Mesendoderm (in vitro differentiated cells): Measurements from ENCODE around the gene PDAP1.
A peak's percentile ranks its signal among the peaks of the same experiment; 100 is the strongest.

Experiments used
- DNase-seq: peaks from one replicate; pipeline ENCODE4 v3.0.0; 2013
- H2AK5ac ChIP-seq: 2 replicates; pipeline ENCODE4 v1.6.1; 2013; ENCODE audit warnings: low read length, inconsistent platforms
- H2BK120ac ChIP-seq: 2 replicates; pipeline ENCODE4 v1.6.1; 2013; ENCODE audit warnings: low read depth, mild to moderate bottlenecking, low read length, moderate library complexity, mixed read lengths
- H2BK15ac ChIP-seq: replicated peaks from 2 replicates; pipeline ENCODE4 v1.6.1; 2013; ENCODE audit warnings: low read depth, mild to moderate bottlenecking, moderate library complexity
- H2BK5ac ChIP-seq: 2 replicates; pipeline ENCODE4 v1.6.1; 2013; ENCODE audit warnings: low read length, inconsistent platforms
- H3K18ac ChIP-seq: 2 replicates; pipeline ENCODE4 v1.6.1; 2013; ENCODE audit warnings: mild to moderate bottlenecking, low read length, mixed read lengths
- H3K23ac ChIP-seq: one replicate; pipeline ENCODE4 v1.6.1; 2013; ENCODE audit warnings: low read length
- H3K27ac ChIP-seq: 2 replicates; pipeline ENCODE4 v1.5.1; 2013; ENCODE audit warnings: low read depth, mild to moderate bottlenecking, inconsistent platforms, low read length, moderate library complexity
- H3K27me3 ChIP-seq: 2 replicates; pipeline ENCODE4 v1.6.1; 2013; ENCODE audit warnings: low read length, control low read depth, mild to moderate bottlenecking, inconsistent platforms; ENCODE audit not compliant: insufficient read depth, poor library complexity
- H3K36me3 ChIP-seq: 2 replicates; pipeline ENCODE4 v1.6.1; 2013; ENCODE audit warnings: low read length, inconsistent platforms; ENCODE audit not compliant: control insufficient read depth, insufficient read depth
- H3K4ac ChIP-seq: one replicate; pipeline ENCODE4 v1.6.1; 2013; ENCODE audit warnings: low read depth, mild to moderate bottlenecking, low read length, moderate library complexity
- H3K4me1 ChIP-seq: 2 replicates; pipeline ENCODE4 v1.6.1; 2013; ENCODE audit warnings: low read depth, low read length, inconsistent platforms; ENCODE audit not compliant: control insufficient read depth
- H3K4me2 ChIP-seq: 2 replicates; pipeline ENCODE4 v1.6.1; 2013; ENCODE audit warnings: low read length
- H3K4me3 ChIP-seq: 2 replicates; pipeline ENCODE4 v1.5.1; 2013; ENCODE audit warnings: mild to moderate bottlenecking, low read length
- H3K56ac ChIP-seq: one replicate; pipeline ENCODE4 v1.6.1; 2013; ENCODE audit warnings: low read length
- H3K79me1 ChIP-seq: 2 replicates; pipeline ENCODE4 v1.6.1; 2013; ENCODE audit warnings: low read length, inconsistent platforms
- H3K79me2 ChIP-seq: 2 replicates; pipeline ENCODE4 v1.6.1; 2013; ENCODE audit warnings: mild to moderate bottlenecking, low read length; ENCODE audit not compliant: control insufficient read depth, insufficient read depth
- H3K9ac ChIP-seq: 2 replicates; pipeline ENCODE4 v1.6.1; 2013; ENCODE audit warnings: low read length, inconsistent platforms
- H4K5ac ChIP-seq: one replicate; pipeline ENCODE4 v1.6.1; 2013; ENCODE audit warnings: low read length
- H4K8ac ChIP-seq: one replicate; pipeline ENCODE4 v1.6.1; 2013; ENCODE audit warnings: low read depth, mild to moderate bottlenecking, control low read depth, low read length, moderate library complexity
- WGBS: extraction: QIAGEN DNeasy Blood & Tissue Kit; methylation state at CpG from one replicate; pipeline ENCODE4 v1.1.7; 2013; ENCODE audit warnings: low lambda C conversion rate, missing lambda C conversion rate; ENCODE audit not compliant: insufficient coverage; ENCODE audit errors: extremely low coverage; 5-methylcytosine and 5-hydroxymethylcytosine counted together

The PDAP1 gene

GRCh38 chr7:99410635-99411034 is 2.2 kb upstream of the PDAP1 start:
- no peak overlapping the region for H3K23ac ChIP-seq
- H3K9ac ChIP-seq, result no peak overlapping the region
- H3K27me3 ChIP-seq, result no peaks in the 10 kb centered on the region
- H4K8ac ChIP-seq, result no peak overlapping the region
- no peak for DNase-seq
- no peak overlapping the region for H3K18ac ChIP-seq
- no peak overlapping the region for H3K4ac ChIP-seq
- WGBS, result no CpG with 5 or more reads among the region's 2 CpGs
- no peak overlapping the region for H2BK15ac ChIP-seq
- peak overlapping the region; percentile 3 for H3K56ac ChIP-seq
- no peak overlapping the region for H3K4me2 ChIP-seq
- H4K5ac ChIP-seq, result no peak overlapping the region
- H3K4me3 ChIP-seq, result no peak overlapping the region
- no peak overlapping the region for H3K27ac ChIP-seq
- peaks cover 47% of the 10 kb centered on the region for H3K79me2 ChIP-seq
- H2BK120ac ChIP-seq, result no peak overlapping the region
- no peak overlapping the region for H2BK5ac ChIP-seq
- peaks cover 6% of the 10 kb centered on the region for H3K36me3 ChIP-seq
- peaks cover 7% of the 10 kb centered on the region for H3K4me1 ChIP-seq
- H3K79me1 ChIP-seq, result peaks cover 17% of the 10 kb centered on the region
- H2AK5ac ChIP-seq, result no peak overlapping the region

GRCh38 chr7:99409806-99410205 is 1.4 kb upstream of the PDAP1 start:
- H3K4me3 ChIP-seq, result no peak overlapping the region
- peaks cover 7% of the 10 kb centered on the region for H3K36me3 ChIP-seq
- no peak overlapping the region for H2AK5ac ChIP-seq
- H3K23ac ChIP-seq, result no peak overlapping the region
- H3K27ac ChIP-seq, result no peak overlapping the region
- WGBS, result no CpG with 5 or more reads among the region's 3 CpGs
- H3K4me1 ChIP-seq, result peaks cover 7% of the 10 kb centered on the region
- peaks cover 53% of the 10 kb centered on the region for H3K79me2 ChIP-seq
- no peak for DNase-seq
- no peaks in the 10 kb centered on the region for H3K27me3 ChIP-seq
- H2BK120ac ChIP-seq, result no peak overlapping the region
- H3K4me2 ChIP-seq, result peak overlapping the region; percentile 90
- peak overlapping the region; percentile 17 for H3K56ac ChIP-seq
- peak overlapping the region; percentile 87 for H3K9ac ChIP-seq
- H3K4ac ChIP-seq, result no peak overlapping the region
- no peak overlapping the region for H2BK5ac ChIP-seq
- H4K8ac ChIP-seq, result no peak overlapping the region
- no peak overlapping the region for H4K5ac ChIP-seq
- peaks cover 20% of the 10 kb centered on the region for H3K79me1 ChIP-seq
- no peak overlapping the region for H2BK15ac ChIP-seq
- H3K18ac ChIP-seq, result no peak overlapping the region

- Histone ChIP-seq H3K27me3 (no peaks in the 10 kb centered on the region), H3K4ac (peak overlapping the region; percentile 89), H2BK15ac (no peak overlapping the region), H3K79me1 (peaks cover 26% of the 10 kb centered on the region), H4K5ac (no peak overlapping the region), H3K4me2 (peak overlapping the region; percentile 90), H4K8ac (no peak overlapping the region), H2BK120ac (no peak overlapping the region), H3K4me3 (peak overlapping the region; percentile 99), H3K27ac (peak overlapping the region; percentile 71), H3K36me3 (peaks cover 12% of the 10 kb centered on the region), H3K4me1 (peaks cover 7% of the 10 kb centered on the region), H3K56ac (peak overlapping the region; percentile 94), H3K9ac (peak overlapping the region; percentile 87), H3K23ac (no peak overlapping the region), H3K79me2 (peaks cover 59% of the 10 kb centered on the region), H2AK5ac (no peak overlapping the region), H3K18ac (peak overlapping the region; percentile 69), H2BK5ac (no peak overlapping the region)
- DNase-seq, result peak; percentile 32
- no CpG with 5 or more reads among the region's 18 CpGs for WGBS
Measured at GRCh38 chr7:99409192-99409572, 785 bp upstream of the PDAP1 start.

DNA sequence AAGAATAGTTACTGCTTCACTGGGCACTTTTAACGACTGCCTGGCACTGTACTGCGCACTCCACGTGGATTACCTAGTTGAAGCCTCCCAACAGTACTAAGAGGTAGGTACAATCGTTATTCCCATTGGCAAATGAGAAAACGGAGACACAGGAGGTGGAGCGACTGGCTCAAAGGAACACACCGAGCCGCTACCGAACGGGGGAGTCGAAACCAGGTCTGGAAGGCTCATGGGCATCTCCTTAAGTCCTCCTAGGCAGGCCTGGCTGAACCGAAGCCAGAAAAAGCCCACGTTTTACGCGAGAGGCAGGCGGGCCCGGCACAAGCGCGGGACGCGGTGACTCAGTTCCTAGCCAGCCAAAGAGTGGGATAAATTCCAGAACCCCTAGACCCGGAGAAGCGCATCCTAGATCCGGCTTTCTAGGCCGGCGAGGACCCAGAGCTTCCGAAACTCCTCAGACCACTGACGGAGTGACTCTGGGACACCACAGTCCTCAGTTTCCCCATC is 472 bp downstream of the PDAP1 start:
- H3K9ac ChIP-seq, result peak overlapping the region; percentile 98
- peaks cover 13% of the 10 kb centered on the region for H3K36me3 ChIP-seq
- peaks cover 60% of the 10 kb centered on the region for H3K79me2 ChIP-seq
- H4K5ac ChIP-seq, result no peak overlapping the region
- peak overlapping the region; percentile 36 for H2AK5ac ChIP-seq
- H2BK120ac ChIP-seq, result peak overlapping the region; percentile 37
- no peak overlapping the region for H3K23ac ChIP-seq
- peaks cover 7% of the 10 kb centered on the region for H3K4me1 ChIP-seq
- H3K79me1 ChIP-seq, result peaks cover 31% of the 10 kb centered on the region
- DNase-seq, result peak; percentile 67
- peak overlapping the region; percentile 88 for H3K18ac ChIP-seq
- no peaks in the 10 kb centered on the region for H3K27me3 ChIP-seq
- peak overlapping the region; percentile 98 for H3K4me3 ChIP-seq
- H2BK5ac ChIP-seq, result peak overlapping the region; percentile 69
- WGBS, result no CpG with 5 or more reads among the region's 28 CpGs
- peak overlapping the region; percentile 99 for H3K56ac ChIP-seq
- peak overlapping the region; percentile 98 for H3K4me2 ChIP-seq
- H3K4ac ChIP-seq, result peak overlapping the region; percentile 93
- H3K27ac ChIP-seq, result peak overlapping the region; percentile 68
- no peak overlapping the region for H2BK15ac ChIP-seq
- H4K8ac ChIP-seq, result no peak overlapping the region

GRCh38 chr7:99406557-99406956 is 1.8 kb downstream of the PDAP1 start:
- Histone ChIP-seq H3K36me3 (peaks cover 14% of the 10 kb centered on the region), H3K18ac (no peak overlapping the region)
- DNase-seq, result no peak

DNA sequence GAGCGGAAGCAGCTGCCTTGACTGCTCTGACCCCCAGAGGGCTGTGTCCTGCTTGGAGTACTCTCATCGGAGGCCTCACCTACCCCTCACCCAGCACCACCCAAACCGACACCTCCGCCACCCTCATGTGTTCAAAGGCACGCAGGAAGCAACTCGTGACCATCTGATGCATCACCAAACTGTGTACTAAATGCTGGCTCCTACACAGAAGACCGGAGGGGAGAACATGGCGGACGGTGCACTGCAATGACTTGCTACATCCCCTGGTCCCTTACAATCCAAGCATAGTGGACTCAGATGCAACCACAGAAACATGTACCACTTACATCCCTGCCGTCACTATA is 3.4 kb downstream of the PDAP1 start:
- Histone ChIP-seq H2BK15ac (no peak overlapping the region), H2BK120ac (no peak overlapping the region), H3K56ac (no peak overlapping the region), H4K5ac (no peak overlapping the region), H3K27me3 (no peaks in the 10 kb centered on the region), H3K4ac (no peak overlapping the region), H3K79me2 (peaks cover 51% of the 10 kb centered on the region), H3K9ac (no peak overlapping the region), H3K4me2 (no peak overlapping the region), H3K18ac (no peak overlapping the region), H3K36me3 (peaks cover 17% of the 10 kb centered on the region), H3K79me1 (peaks cover 31% of the 10 kb centered on the region), H2BK5ac (no peak overlapping the region), H3K4me1 (peaks cover 7% of the 10 kb centered on the region), H3K23ac (no peak overlapping the region), H3K27ac (no peak overlapping the region), H3K4me3 (no peak overlapping the region), H4K8ac (no peak overlapping the region), H2AK5ac (no peak overlapping the region)
- WGBS, result no CpG with 5 or more reads among the region's 10 CpGs
- no peak for DNase-seq

More at GRCh38 chr7:99406557-99406956, 1.8 kb downstream of the PDAP1 start:
- Histone ChIP-seq H3K23ac (no peak overlapping the region), H3K4me3 (no peak overlapping the region), H3K56ac (no peak overlapping the region), H3K4me1 (peaks cover 7% of the 10 kb centered on the region), H3K79me2 (peaks cover 60% of the 10 kb centered on the region), H2BK120ac (no peak overlapping the region), H3K4ac (no peak overlapping the region), H3K9ac (peak overlapping the region; percentile 98), H3K27ac (no peak overlapping the region), H4K8ac (no peak overlapping the region), H2AK5ac (no peak overlapping the region), H3K79me1 (peaks cover 33% of the 10 kb centered on the region), H3K27me3 (no peaks in the 10 kb centered on the region), H2BK15ac (no peak overlapping the region), H2BK5ac (no peak overlapping the region), H3K4me2 (no peak overlapping the region), H4K5ac (no peak overlapping the region)
- no CpG with 5 or more reads among the region's 1 CpG for WGBS
